HG02884 (cell line): Measurements from ENCODE around the gene ASNSD1.
"Not testable (repeated sequence)": the region's sequence is repeated elsewhere in the genome, so short reads cannot be mapped to it uniquely, and the experiment has no call there.

Source experiments
- ATAC-seq: cut with Tn5 transposase; IDR thresholded peaks from one replicate; pipeline ENCODE4 v1.9.1; 2021; ENCODE audit warnings: mild to moderate bottlenecking, moderate library complexity; ENCODE audit not compliant: unreplicated experiment

Gene ASNSD1

GRCh38 chr2:189646521-189646920 is 14.7 kb upstream of the ASNSD1 start:
- ATAC-seq: no peak

- ATAC-seq: no peak
Observed at GRCh38 chr2:189648846-189649509, 12.3 kb upstream of the ASNSD1 start.

GRCh38 chr2:189651284-189651683 is 10.0 kb upstream of the ASNSD1 start:
- no peak for ATAC-seq

GRCh38 chr2:189653464-189653863 is 7.8 kb upstream of the ASNSD1 start:
- not testable (repeated sequence) for ATAC-seq

- no peak for ATAC-seq
Observed at GRCh38 chr2:189654641-189655040, 6.6 kb upstream of the ASNSD1 start.

GRCh38 chr2:189657867-189658266 is 3.4 kb upstream of the ASNSD1 start:
- peak; percentile 45 for ATAC-seq

- ATAC-seq: no peak
Observed at GRCh38 chr2:189658306-189659212, 2.7 kb upstream of the ASNSD1 start.

GRCh38 chr2:189659734-189660133 is 1.5 kb upstream of the ASNSD1 start:
- no peak for ATAC-seq

- no peak for ATAC-seq
Observed at GRCh38 chr2:189660803-189661147, 484 bp upstream of the ASNSD1 start.

- ATAC-seq: no peak
Observed at GRCh38 chr2:189661957-189662321, 680 bp downstream of the ASNSD1 start.

- no peak for ATAC-seq
Observed at GRCh38 chr2:189662669-189663226, 1.5 kb downstream of the ASNSD1 start.

GRCh38 chr2:189663319-189663718 is 2.1 kb downstream of the ASNSD1 start:
- not testable (repeated sequence) for ATAC-seq

- no peak for ATAC-seq
Observed at GRCh38 chr2:189669913-189670312, 8.7 kb downstream of the ASNSD1 start.

GRCh38 chr2:189673661-189674373 is 12.6 kb downstream of the ASNSD1 start:
- peak; percentile 20 for ATAC-seq

GRCh38 chr2:189674374-189675112 is 13.3 kb downstream of the ASNSD1 start, which contains the start of gene ANKAR:
ANKAR (plus strand) TSS chr2:189674670; CDS start chr2:189676491, 1,821 bp downstream.
- peak; percentile 92 for ATAC-seq

GRCh38 chr2:189676471-189676870 is 15.2 kb downstream of the ASNSD1 start:
- no peak for ATAC-seq

- ATAC-seq: no peak
Observed at GRCh38 chr2:189679226-189679625, 18.0 kb downstream of the ASNSD1 start.

GRCh38 chr2:189681203-189681602 is 19.9 kb downstream of the ASNSD1 start:
- ATAC-seq: no peak

- ATAC-seq: no peak
Observed at GRCh38 chr2:189681903-189682302, 20.6 kb downstream of the ASNSD1 start.

- no peak for ATAC-seq
Observed at GRCh38 chr2:189683348-189683747, 22.1 kb downstream of the ASNSD1 start.

- no peak for ATAC-seq
Observed at GRCh38 chr2:189684811-189685210, 23.6 kb downstream of the ASNSD1 start.
